Measurements from ENCODE around the gene ADARB2. TPM values are rescaled to one million over a fixed set of nuclear protein-coding genes. Genes with fewer than 3 reads are reported as not detected.

Gene ADARB2
- total RNA-seq, 1 donor from 2014 or later = 1.8 TPM

- H3K9me3 Mint-ChIP-seq = no peaks in the 10 kb centered on the region
- no peak for DNase-seq (ENCODE audit: low read depth, low spot score)
- H3K27ac Mint-ChIP-seq (ENCODE audit: unreplicated experiment) = no peak overlapping the region
- no peaks in the 10 kb centered on the region for H3K36me3 Mint-ChIP-seq (ENCODE audit: low read depth)
- no peak overlapping the region for H3K4me3 Mint-ChIP-seq
- no peaks in the 10 kb centered on the region for H3K4me1 Mint-ChIP-seq
- no peak for TF ChIP-seq CTCF (conservative IDR thresholded peaks at IDR 0.05)
- no peaks in the 10 kb centered on the region for H3K27me3 Mint-ChIP-seq (ENCODE audit: low read depth)
Observed at GRCh38 chr10:1170867-1171180, 566.5 kb downstream of the ADARB2 start.

GRCh38 chr10:1169981-1170866, 567.1 kb downstream of the ADARB2 start:
- Mint-ChIP-seq H3K27me3 (ENCODE audit: low read depth) (no peaks in the 10 kb centered on the region), H3K9me3 (no peaks in the 10 kb centered on the region)

DNA sequence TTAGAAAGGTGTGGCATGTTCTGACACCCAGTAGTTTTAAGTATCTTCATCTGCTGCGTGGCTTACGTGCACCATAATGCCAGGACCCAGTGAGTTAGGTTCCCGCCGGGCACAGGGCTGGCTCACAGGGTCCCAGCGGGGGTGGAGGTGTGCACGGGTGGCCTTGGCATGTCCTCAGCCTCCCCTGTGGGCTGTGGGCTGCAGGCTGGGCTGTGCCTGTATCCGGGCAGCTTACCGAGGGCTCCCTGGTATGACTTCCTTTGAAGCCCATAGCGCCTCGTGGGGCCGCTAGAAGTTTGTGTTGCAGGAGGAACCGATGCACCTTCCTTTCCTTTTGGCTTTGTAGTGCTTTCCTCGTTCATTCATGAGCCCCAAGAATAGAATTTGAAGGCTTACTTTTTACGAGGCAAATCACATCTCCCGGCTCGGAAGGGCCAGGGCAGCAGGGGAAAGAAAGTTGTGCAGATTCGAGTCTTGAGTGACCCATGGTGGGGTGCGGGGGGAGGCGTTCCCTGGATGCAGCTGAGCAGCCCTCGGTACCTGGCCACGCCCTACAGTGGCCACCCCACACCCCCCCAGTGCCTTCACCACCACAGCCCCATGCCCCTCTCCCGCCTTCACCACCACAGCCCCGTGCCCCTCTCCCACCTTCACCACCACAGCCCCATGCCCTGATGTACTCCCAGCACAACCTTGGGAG, 568.0 kb downstream of the ADARB2 start:
- DNase-seq (ENCODE audit: low read depth, low spot score) = no peak
- H3K9me3 Mint-ChIP-seq = no peaks in the 10 kb centered on the region
- no peak overlapping the region for H3K27ac Mint-ChIP-seq (ENCODE audit: unreplicated experiment)
- TF ChIP-seq CTCF (conservative IDR thresholded peaks at IDR 0.05) = no peak
- H3K27me3 Mint-ChIP-seq (ENCODE audit: low read depth) = no peaks in the 10 kb centered on the region
- H3K36me3 Mint-ChIP-seq (ENCODE audit: low read depth) = no peaks in the 10 kb centered on the region
- no peak overlapping the region for H3K4me3 Mint-ChIP-seq
- H3K4me1 Mint-ChIP-seq = no peaks in the 10 kb centered on the region

More at GRCh38 chr10:1169981-1170866, 567.1 kb downstream of the ADARB2 start:
- Mint-ChIP-seq H3K4me3 (no peak overlapping the region), H3K4me1 (no peaks in the 10 kb centered on the region), H3K27ac (ENCODE audit: unreplicated experiment) (no peak overlapping the region), H3K36me3 (ENCODE audit: low read depth) (no peaks in the 10 kb centered on the region)
- no peak for DNase-seq (ENCODE audit: low read depth, low spot score)
- no peak for TF ChIP-seq CTCF (conservative IDR thresholded peaks at IDR 0.05)

GRCh38 chr10:1168763-1169162, 568.6 kb downstream of the ADARB2 start:
- TF ChIP-seq CTCF (conservative IDR thresholded peaks at IDR 0.05) = no peak
- Mint-ChIP-seq H3K27me3 (ENCODE audit: low read depth) (no peaks in the 10 kb centered on the region), H3K4me3 (no peak overlapping the region), H3K36me3 (ENCODE audit: low read depth) (no peaks in the 10 kb centered on the region), H3K9me3 (no peaks in the 10 kb centered on the region), H3K27ac (ENCODE audit: unreplicated experiment) (no peak overlapping the region), H3K4me1 (no peaks in the 10 kb centered on the region)
- no peak for DNase-seq (ENCODE audit: low read depth, low spot score)

GRCh38 chr10:1166828-1167275, 570.5 kb downstream of the ADARB2 start:
- no peaks in the 10 kb centered on the region for H3K4me1 Mint-ChIP-seq
- no peaks in the 10 kb centered on the region for H3K9me3 Mint-ChIP-seq
- no peak for DNase-seq (ENCODE audit: low read depth, low spot score)
- no peaks in the 10 kb centered on the region for H3K36me3 Mint-ChIP-seq (ENCODE audit: low read depth)
- no peaks in the 10 kb centered on the region for H3K27me3 Mint-ChIP-seq (ENCODE audit: low read depth)
- no peak overlapping the region for H3K27ac Mint-ChIP-seq (ENCODE audit: unreplicated experiment)
- TF ChIP-seq CTCF (conservative IDR thresholded peaks at IDR 0.05) = no peak
- no peak overlapping the region for H3K4me3 Mint-ChIP-seq
